Measurements from ENCODE around the gene ARHGAP30.
A peak's percentile ranks its signal among the peaks of the same experiment; 100 is the strongest.
"Not testable (repeated sequence)": the region's sequence is repeated elsewhere in the genome, so short reads cannot be mapped to it uniquely, and the experiment has no call there.

Gene ARHGAP30

GRCh38 chr1:161017756-161018630, 51.7 kb downstream of the ARHGAP30 start:
- H3K4me3 ChIP-seq (ENCODE audit: low read depth, low read length), result no peak overlapping the region
- TF ChIP-seq CTCF (conservative IDR thresholded peaks at IDR 0.05; ENCODE audit: low read depth, low read length), result no peak
- DNase-seq (ENCODE audit: low read depth), result no peak

GRCh38 chr1:161017181-161017580, 52.5 kb downstream of the ARHGAP30 start:
- H3K4me3 ChIP-seq (ENCODE audit: low read depth, low read length); DNase-seq (ENCODE audit: low read depth): not testable (repeated sequence)

GRCh38 chr1:161016683-161017082, 53.0 kb downstream of the ARHGAP30 start:
- not testable (repeated sequence) for DNase-seq (ENCODE audit: low read depth); H3K4me3 ChIP-seq (ENCODE audit: low read depth, low read length)

- peak; percentile 94 for DNase-seq (ENCODE audit: low read depth)
- H3K4me3 ChIP-seq (ENCODE audit: low read depth, low read length), result peak overlapping the region; percentile 33
- TF ChIP-seq CTCF (conservative IDR thresholded peaks at IDR 0.05; ENCODE audit: low read depth, low read length), result no peak
These were observed 56.0 kb downstream of the ARHGAP30 start for GRCh38 chr1:161013488-161014230.

- DNase-seq (ENCODE audit: low read depth), result peak; percentile 21
- H3K4me3 ChIP-seq (ENCODE audit: low read depth, low read length), result no peak overlapping the region
- TF ChIP-seq CTCF (conservative IDR thresholded peaks at IDR 0.05; ENCODE audit: low read depth, low read length), result no peak
These were observed 56.6 kb downstream of the ARHGAP30 start for GRCh38 chr1:161013131-161013487.

GRCh38 chr1:161012420-161012819, 57.3 kb downstream of the ARHGAP30 start:
- no peak for TF ChIP-seq CTCF (conservative IDR thresholded peaks at IDR 0.05; ENCODE audit: low read depth, low read length)
- no peak overlapping the region for H3K4me3 ChIP-seq (ENCODE audit: low read depth, low read length)
- DNase-seq (ENCODE audit: low read depth), result no peak

GRCh38 chr1:161009602-161010211, 60.0 kb downstream of the ARHGAP30 start:
- H3K4me3 ChIP-seq (ENCODE audit: low read depth, low read length), result no peak overlapping the region
- no peak for DNase-seq (ENCODE audit: low read depth)
- no peak for TF ChIP-seq CTCF (conservative IDR thresholded peaks at IDR 0.05; ENCODE audit: low read depth, low read length)
